GM12878 (cell line): ENCODE results near the gene SGMS1. TPM values are rescaled to one million over a fixed set of nuclear protein-coding genes. Genes with fewer than 3 reads are reported as not detected.

Experiments used
- BHLHE40 ChIP-seq, 2 experiments: fragments of 450-650 bp in 1 of 2; IDR thresholded peaks; 2 replicates each; pipeline ENCODE4 v1.6.1; 2011 to 2017; ENCODE audit warnings: low read depth in 2 of 2, borderline replicate concordance in 1 of 2, improper control_type of control experiment in 1 of 2, low read length in 1 of 2, mild to moderate bottlenecking in 1 of 2
- CBX3 ChIP-seq: fragments of 200-600 bp; sonication (generic); IDR thresholded peaks from 2 replicates; pipeline ENCODE4 v1.6.1; 2016; ENCODE audit warnings: low read depth, borderline replicate concordance
- CREB1 ChIP-seq: IDR thresholded peaks from 2 replicates; pipeline ENCODE4 v1.6.1; 2012; ENCODE audit warnings: low read depth, mild to moderate bottlenecking, inconsistent platforms
- ESRRA ChIP-seq: IDR thresholded peaks from 2 replicates; pipeline ENCODE4 v1.6.1; 2012; ENCODE audit warnings: mild to moderate bottlenecking, low read length, improper control_type of control experiment
- GATAD2B ChIP-seq: fragments of 450-650 bp; conservative IDR thresholded peaks from 2 replicates; pipeline ENCODE4 v1.6.1; 2017; ENCODE audit warnings: low read depth, mild to moderate bottlenecking, moderate library complexity
- HCFC1 ChIP-seq: fragments of 150-350 bp; IDR thresholded peaks from 2 replicates; pipeline ENCODE4 v1.6.1; 2014; ENCODE audit warnings: low read length
- HDGF ChIP-seq: fragments of 450-650 bp; IDR thresholded peaks from 2 replicates; pipeline ENCODE4 v1.6.1; 2016; ENCODE audit warnings: antibody characterized with exemption
- MYC ChIP-seq: IDR thresholded peaks from 2 replicates; pipeline ENCODE4 v1.6.1; 2011; ENCODE audit warnings: mild to moderate bottlenecking, low read length, moderate library complexity, inconsistent platforms; ENCODE audit not compliant: insufficient read depth, insufficient replicate concordance, insufficient read length, severe bottlenecking
- NFIC ChIP-seq: IDR thresholded peaks from 2 replicates; pipeline ENCODE4 v1.6.1; 2012; ENCODE audit warnings: low read depth, mild to moderate bottlenecking, inconsistent platforms, low read length, moderate library complexity
- PAX5 ChIP-seq: IDR thresholded peaks from 2 replicates; pipeline ENCODE4 v1.6.1; 2011; ENCODE audit warnings: low read depth, low read length, borderline replicate concordance
- SMC3 ChIP-seq: IDR thresholded peaks from 2 replicates; pipeline ENCODE4 v1.6.1; 2011; ENCODE audit warnings: low read length, improper control_type of control experiment, borderline replicate concordance
- TBL1XR1 ChIP-seq: IDR thresholded peaks from 2 replicates; pipeline ENCODE4 v1.6.1; 2012; ENCODE audit warnings: low read depth, low read length, improper control_type of control experiment
- ZNF384 ChIP-seq: IDR thresholded peaks from 2 replicates; pipeline ENCODE4 v1.6.1; 2012; ENCODE audit warnings: low read depth, mild to moderate bottlenecking, low read length, improper control_type of control experiment, borderline replicate concordance
- ZZZ3 ChIP-seq: IDR thresholded peaks from 2 replicates; pipeline ENCODE4 v1.6.1; 2011; ENCODE audit warnings: low read depth; ENCODE audit not compliant: control insufficient read depth, insufficient read length
- polyA plus RNA-seq, 11 experiments: library from polyadenylated mRNA; depleted of rRNA in 4 of 11; unstranded in 6 of 11; stranded (reverse) in 5 of 11; fragments of >200 nt; fragmentation: Nextera tagmentation in 4 of 11; fragmentation: Illumina TruSeq in 1 of 11; extraction: Ambion mirVana in 4 of 11; extraction: Trizol in 1 of 11; gene quantifications; 1 replicate in 1 of 11; 2 replicates in 10 of 11; pipeline versions ENCODE4 v1.2.1 to v1.2.3, GENCODE V29; 2011 to 2016; ENCODE audit warnings: inconsistent platforms in 2 of 11, missing spikeins in 2 of 11, low read depth in 1 of 11
- total RNA-seq, 4 experiments: library from RNA; depleted of rRNA in 3 of 4; stranded (reverse); fragments of >200 nt in 3 of 4; fragmentation: Illumina TruSeq in 1 of 4; extraction: Trizol in 1 of 4; gene quantifications; 2 replicates each; pipeline versions ENCODE4 v1.2.1 to v1.2.3, GENCODE V29; 2013 to 2021
- TF ChIP-seq, protein P1 (sequence below): IDR thresholded peaks from 2 replicates; pipeline ENCODE4 v1.6.1; 2011; ENCODE audit warnings: borderline replicate concordance, low read depth, mild to moderate bottlenecking, moderate library complexity, low read length; ENCODE audit not compliant: insufficient read depth, poor library complexity, severe bottlenecking
- TF ChIP-seq, protein P2 (sequence below): fragments of 450-650 bp; conservative IDR thresholded peaks from 2 replicates; pipeline ENCODE4 v1.6.1; 2017; ENCODE audit warnings: mild to moderate bottlenecking, moderate library complexity
- TF ChIP-seq, protein P3 (sequence below): IDR thresholded peaks from 2 replicates; pipeline ENCODE4 v1.6.1; 2012; ENCODE audit warnings: low read depth, low read length, improper control_type of control experiment
- TF ChIP-seq, protein P4 (sequence below): IDR thresholded peaks from 2 replicates; pipeline ENCODE4 v1.6.1; 2011; ENCODE audit warnings: mild to moderate bottlenecking, low read depth, low read length, moderate library complexity; ENCODE audit not compliant: insufficient replicate concordance
- TF ChIP-seq, protein P5 (sequence below): fragments of 450-650 bp; IDR thresholded peaks from 2 replicates; pipeline ENCODE4 v1.6.1; 2016; ENCODE audit warnings: mild to moderate bottlenecking
- TF ChIP-seq, protein P6 (sequence below): fragments of 450-650 bp; IDR thresholded peaks from 2 replicates; pipeline ENCODE4 v1.6.1; 2016; ENCODE audit warnings: mild to moderate bottlenecking, moderate library complexity, borderline replicate concordance

Gene SGMS1
- total and polyA plus RNA-seq, 10 of the 15 experiments (the other 5 are each of a cell fraction or from before 2014, with no cell fraction given), result 1.4 to 14.5 (median 4.9) TPM

DNA sequence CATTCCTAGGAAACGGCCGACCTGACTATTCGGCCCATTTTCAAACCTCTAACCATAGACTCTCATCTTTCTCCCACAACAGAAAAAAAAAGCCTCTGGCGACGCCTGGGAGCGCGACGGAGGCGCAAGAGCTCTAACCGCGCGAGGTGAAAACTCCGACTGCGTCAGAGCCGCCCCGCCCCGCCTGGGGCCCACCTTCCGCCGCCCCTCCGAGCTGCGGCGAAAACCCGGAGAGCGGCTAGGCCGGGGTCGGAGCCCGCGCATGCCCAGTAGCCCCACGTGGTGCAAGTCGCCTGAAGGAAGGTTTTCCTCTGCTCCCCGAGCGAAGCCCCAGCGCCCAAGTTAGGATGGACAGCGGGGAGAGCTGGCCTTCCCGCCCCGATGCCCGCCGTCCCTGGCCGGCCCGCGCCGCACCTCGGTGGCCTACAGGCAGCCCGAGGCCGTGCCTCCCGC, 683 bp upstream of the SGMS1 start (continued):
- TF ChIP-seq TBL1XR1 (0 out of 2 replicates have a peak, but pooled peaks have one; percentile 46), SMC3 (no peak), ZZZ3 (no peak), NFIC (no peak), ESRRA (peak; percentile 45), PAX5 (peak; percentile 41; the same call in 1 of the 2 replicates), GATAD2B (no peak), BHLHE40 (IDR thresholded peaks at IDR 0.05; ENCODE audit: borderline replicate concordance in 1 of 2, low read depth in 2 of 2, low read length in 1 of 2) (no peak; a peak in 3 of 4 replicates), ZNF384 (peak; percentile 80), CREB1 (peak; percentile 83), HCFC1 (peak; percentile 59; the same call in 1 of the 2 replicates), MYC (peak; percentile 72), HDGF (no peak), CBX3 (no peak)
- TF ChIP-seq, protein P1, sequence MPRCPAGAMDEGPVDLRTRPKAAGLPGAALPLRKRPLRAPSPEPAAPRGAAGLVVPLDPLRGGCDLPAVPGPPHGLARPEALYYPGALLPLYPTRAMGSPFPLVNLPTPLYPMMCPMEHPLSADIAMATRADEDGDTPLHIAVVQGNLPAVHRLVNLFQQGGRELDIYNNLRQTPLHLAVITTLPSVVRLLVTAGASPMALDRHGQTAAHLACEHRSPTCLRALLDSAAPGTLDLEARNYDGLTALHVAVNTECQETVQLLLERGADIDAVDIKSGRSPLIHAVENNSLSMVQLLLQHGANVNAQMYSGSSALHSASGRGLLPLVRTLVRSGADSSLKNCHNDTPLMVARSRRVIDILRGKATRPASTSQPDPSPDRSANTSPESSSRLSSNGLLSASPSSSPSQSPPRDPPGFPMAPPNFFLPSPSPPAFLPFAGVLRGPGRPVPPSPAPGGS, result peak; percentile 60
- TF ChIP-seq, protein P2, sequence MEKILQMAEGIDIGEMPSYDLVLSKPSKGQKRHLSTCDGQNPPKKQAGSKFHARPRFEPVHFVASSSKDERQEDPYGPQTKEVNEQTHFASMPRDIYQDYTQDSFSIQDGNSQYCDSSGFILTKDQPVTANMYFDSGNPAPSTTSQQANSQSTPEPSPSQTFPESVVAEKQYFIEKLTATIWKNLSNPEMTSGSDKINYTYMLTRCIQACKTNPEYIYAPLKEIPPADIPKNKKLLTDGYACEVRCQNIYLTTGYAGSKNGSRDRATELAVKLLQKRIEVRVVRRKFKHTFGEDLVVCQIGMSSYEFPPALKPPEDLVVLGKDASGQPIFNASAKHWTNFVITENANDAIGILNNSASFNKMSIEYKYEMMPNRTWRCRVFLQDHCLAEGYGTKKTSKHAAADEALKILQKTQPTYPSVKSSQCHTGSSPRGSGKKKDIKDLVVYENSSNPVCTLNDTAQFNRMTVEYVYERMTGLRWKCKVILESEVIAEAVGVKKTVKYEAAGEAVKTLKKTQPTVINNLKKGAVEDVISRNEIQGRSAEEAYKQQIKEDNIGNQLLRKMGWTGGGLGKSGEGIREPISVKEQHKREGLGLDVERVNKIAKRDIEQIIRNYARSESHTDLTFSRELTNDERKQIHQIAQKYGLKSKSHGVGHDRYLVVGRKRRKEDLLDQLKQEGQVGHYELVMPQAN, result peak; percentile 92
- TF ChIP-seq, protein P3, sequence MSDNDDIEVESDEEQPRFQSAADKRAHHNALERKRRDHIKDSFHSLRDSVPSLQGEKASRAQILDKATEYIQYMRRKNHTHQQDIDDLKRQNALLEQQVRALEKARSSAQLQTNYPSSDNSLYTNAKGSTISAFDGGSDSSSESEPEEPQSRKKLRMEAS, result peak; percentile 85
- TF ChIP-seq, protein P4, sequence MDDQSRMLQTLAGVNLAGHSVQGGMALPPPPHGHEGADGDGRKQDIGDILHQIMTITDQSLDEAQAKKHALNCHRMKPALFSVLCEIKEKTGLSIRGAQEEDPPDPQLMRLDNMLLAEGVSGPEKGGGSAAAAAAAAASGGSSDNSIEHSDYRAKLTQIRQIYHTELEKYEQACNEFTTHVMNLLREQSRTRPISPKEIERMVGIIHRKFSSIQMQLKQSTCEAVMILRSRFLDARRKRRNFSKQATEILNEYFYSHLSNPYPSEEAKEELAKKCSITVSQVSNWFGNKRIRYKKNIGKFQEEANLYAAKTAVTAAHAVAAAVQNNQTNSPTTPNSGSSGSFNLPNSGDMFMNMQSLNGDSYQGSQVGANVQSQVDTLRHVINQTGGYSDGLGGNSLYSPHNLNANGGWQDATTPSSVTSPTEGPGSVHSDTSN, result no peak
- TF ChIP-seq, protein P5, sequence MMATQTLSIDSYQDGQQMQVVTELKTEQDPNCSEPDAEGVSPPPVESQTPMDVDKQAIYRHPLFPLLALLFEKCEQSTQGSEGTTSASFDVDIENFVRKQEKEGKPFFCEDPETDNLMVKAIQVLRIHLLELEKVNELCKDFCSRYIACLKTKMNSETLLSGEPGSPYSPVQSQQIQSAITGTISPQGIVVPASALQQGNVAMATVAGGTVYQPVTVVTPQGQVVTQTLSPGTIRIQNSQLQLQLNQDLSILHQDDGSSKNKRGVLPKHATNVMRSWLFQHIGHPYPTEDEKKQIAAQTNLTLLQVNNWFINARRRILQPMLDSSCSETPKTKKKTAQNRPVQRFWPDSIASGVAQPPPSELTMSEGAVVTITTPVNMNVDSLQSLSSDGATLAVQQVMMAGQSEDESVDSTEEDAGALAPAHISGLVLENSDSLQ, result no peak
- TF ChIP-seq, protein P6, sequence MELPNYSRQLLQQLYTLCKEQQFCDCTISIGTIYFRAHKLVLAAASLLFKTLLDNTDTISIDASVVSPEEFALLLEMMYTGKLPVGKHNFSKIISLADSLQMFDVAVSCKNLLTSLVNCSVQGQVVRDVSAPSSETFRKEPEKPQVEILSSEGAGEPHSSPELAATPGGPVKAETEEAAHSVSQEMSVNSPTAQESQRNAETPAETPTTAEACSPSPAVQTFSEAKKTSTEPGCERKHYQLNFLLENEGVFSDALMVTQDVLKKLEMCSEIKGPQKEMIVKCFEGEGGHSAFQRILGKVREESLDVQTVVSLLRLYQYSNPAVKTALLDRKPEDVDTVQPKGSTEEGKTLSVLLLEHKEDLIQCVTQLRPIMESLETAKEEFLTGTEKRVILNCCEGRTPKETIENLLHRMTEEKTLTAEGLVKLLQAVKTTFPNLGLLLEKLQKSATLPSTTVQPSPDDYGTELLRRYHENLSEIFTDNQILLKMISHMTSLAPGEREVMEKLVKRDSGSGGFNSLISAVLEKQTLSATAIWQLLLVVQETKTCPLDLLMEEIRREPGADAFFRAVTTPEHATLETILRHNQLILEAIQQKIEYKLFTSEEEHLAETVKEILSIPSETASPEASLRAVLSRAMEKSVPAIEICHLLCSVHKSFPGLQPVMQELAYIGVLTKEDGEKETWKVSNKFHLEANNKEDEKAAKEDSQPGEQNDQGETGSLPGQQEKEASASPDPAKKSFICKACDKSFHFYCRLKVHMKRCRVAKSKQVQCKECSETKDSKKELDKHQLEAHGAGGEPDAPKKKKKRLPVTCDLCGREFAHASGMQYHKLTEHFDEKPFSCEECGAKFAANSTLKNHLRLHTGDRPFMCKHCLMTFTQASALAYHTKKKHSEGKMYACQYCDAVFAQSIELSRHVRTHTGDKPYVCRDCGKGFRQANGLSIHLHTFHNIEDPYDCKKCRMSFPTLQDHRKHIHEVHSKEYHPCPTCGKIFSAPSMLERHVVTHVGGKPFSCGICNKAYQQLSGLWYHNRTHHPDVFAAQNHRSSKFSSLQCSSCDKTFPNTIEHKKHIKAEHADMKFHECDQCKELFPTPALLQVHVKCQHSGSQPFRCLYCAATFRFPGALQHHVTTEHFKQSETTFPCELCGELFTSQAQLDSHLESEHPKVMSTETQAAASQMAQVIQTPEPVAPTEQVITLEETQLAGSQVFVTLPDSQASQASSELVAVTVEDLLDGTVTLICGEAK, result no peak
